Amniotic stem cell (primary cell): Measurements from ENCODE around the gene PRKN.
"Not testable (repeated sequence)": the region's sequence is repeated elsewhere in the genome, so short reads cannot be mapped to it uniquely, and the experiment has no call there.

Experiments
- DNase-seq: peaks from one replicate; lab custom pipeline; 2025; lab: John Stamatoyannopoulos, UW

Gene PRKN

GRCh38 chr6:162532283-162533008, 195.1 kb downstream of the PRKN start:
- no peak for DNase-seq

GRCh38 chr6:162531391-162531790, 196.2 kb downstream of the PRKN start:
- not testable (repeated sequence) for DNase-seq

GRCh38 chr6:162528538-162528937, 199.0 kb downstream of the PRKN start:
- no peak for DNase-seq

DNA sequence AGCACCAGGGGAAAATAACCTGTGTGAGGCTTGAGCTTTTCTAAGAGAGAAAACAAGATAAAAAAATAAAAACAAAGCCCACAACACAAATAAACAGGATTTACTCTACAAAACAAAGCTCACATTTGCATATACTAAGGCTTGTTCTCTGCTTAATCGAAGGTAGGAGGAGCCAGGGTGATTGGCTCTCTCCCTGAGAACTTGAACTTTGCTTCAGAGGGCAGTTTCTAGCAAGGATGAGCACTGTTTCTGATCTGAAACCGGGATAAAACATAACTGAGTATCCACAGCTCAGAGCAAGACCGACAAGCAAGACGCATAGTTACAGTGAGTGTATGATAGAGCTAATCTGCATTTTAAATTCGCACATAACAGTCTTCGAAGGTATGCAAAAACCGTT, 200.6 kb downstream of the PRKN start:
- DNase-seq, result no peak

- DNase-seq, result no peak
Measured at GRCh38 chr6:162525181-162525580, 202.4 kb downstream of the PRKN start.

GRCh38 chr6:162512744-162513143, 214.8 kb downstream of the PRKN start:
- DNase-seq, result no peak

- no peak for DNase-seq
Measured at GRCh38 chr6:162497389-162497788, 230.2 kb downstream of the PRKN start.

DNA sequence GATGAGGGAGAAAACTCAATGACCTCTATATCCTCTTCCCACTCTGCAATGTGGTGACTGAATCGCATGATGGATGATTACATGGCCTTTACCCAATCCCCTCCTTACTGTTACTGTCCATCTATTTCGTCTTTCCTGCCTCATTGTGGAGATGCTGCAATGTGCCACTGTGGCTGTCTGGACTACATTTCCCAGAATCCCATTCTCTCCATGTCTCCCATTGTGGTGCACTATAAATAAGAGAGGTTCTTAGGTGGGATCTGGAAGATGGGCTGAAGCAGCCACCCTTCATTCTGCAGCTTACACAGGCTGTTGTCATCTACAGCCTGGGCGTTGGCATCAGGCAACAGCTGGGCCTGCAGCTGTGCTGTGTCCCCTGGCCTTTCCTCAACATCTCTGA, 233.6 kb downstream of the PRKN start:
- DNase-seq, result no peak

- no peak for DNase-seq
Measured at GRCh38 chr6:162491637-162492036, 235.9 kb downstream of the PRKN start.

GRCh38 chr6:162489101-162489976, 238.2 kb downstream of the PRKN start:
- DNase-seq, result no peak

- DNase-seq, result no peak
Measured at GRCh38 chr6:162488444-162488843, 239.1 kb downstream of the PRKN start.

DNA sequence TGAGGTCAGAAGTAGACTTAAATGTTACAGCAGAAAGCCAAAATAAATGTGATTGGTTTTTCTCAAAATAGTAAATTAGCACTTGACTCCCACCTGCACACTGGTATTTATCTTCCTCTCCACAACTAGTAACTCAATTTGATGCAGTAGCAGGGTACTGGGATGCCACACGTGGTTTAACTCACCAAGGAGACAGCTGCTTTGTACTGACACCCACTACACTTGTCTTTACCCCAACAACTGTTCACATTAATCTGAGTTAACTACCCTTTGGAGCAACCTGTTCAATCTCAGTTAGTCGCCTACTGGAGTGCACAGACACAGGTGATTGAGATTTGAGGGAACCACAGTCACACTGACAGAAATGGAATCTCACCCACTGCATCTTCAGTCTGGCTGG, 242.1 kb downstream of the PRKN start:
- no peak for DNase-seq

DNA sequence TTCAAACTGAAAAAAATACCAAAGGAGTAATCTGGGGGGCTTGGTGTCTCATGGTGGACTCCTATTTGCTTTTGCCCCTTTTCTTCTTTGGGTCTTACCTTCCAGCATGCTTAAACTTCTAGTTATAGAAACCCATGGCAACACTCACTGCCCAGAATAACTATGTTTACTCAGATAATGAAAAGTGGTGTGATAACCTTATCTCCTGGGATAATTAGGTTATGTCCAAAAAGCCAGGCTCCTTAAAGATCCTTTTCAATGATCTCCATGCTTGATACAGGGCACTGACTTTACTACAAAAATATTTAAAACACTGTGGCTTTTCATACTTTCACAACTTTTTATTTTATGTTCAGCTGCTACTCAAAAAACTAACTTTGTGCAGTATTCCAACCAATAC, 245.6 kb downstream of the PRKN start:
- no peak for DNase-seq

DNA sequence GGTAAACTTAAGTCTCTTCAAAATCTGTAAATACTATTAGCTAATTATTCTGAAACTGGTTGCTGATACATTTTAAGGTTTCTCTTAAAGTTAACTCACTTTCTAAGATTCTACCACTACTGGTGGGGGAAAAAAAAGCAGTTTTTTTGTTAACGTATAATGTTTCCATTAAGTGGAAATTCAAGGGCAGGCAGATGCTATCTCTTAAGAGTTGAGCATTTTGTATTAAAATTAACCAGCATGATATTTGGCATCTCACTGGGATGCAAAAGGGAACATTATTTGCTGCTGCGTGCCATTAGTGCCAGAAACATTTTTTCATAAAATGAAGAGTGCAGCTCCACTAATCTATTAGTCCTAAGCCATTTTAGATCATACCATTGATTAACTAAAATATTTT, 246.2 kb downstream of the PRKN start:
- DNase-seq, result no peak

GRCh38 chr6:162478192-162478671, 249.3 kb downstream of the PRKN start:
- DNase-seq, result no peak

GRCh38 chr6:162474722-162475121, 252.8 kb downstream of the PRKN start:
- DNase-seq, result no peak

DNA sequence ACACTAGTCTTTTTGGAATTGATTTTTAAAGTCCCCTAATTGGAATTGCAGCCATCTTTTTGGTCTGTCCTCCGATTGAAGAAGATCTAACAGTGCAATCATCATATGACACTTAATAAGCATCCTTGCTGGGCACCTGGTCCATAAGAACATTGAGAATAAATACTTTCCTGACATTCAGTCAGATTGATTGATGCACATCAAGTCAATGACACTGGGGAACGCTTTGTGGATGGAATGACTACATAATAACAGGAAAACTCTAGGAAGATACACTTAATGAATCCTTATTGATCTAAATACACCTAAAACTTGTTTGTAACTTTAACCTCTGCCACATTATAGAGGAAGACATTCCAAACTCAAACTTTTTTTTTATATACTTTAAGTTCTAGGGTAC, 255.7 kb downstream of the PRKN start:
- no peak for DNase-seq

GRCh38 chr6:162468326-162468725, 259.2 kb downstream of the PRKN start:
- no peak for DNase-seq

GRCh38 chr6:162467679-162468078, 259.9 kb downstream of the PRKN start:
- DNase-seq, result no peak

DNA sequence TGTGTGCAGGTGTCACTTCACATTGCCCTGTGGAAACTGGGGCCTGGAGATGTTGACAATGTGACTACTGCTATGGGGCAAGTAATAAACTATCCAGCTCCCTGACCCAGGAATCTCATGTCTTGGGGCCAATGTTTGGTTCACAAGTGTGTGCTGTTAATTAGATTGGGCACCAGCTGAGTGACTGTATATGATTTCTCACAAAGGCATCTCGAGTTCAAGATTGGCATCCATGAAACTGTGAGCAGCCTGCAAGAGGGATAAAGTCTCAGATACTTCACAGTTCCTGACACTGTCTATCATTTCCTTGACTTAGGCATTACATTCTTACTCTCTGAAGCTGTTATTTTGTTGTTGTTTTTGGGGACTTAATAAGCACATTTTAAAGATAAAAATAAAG, 264.0 kb downstream of the PRKN start:
- DNase-seq, result no peak

GRCh38 chr6:162459985-162460384, 267.6 kb downstream of the PRKN start:
- no peak for DNase-seq

- no peak for DNase-seq
Measured at GRCh38 chr6:162450358-162450757, 277.2 kb downstream of the PRKN start.

GRCh38 chr6:162448294-162448693, 279.3 kb downstream of the PRKN start:
- no peak for DNase-seq
